K562 (cell line): ENCODE measurements around the gene ZNF548. TPM values are rescaled to one million over a fixed set of nuclear protein-coding genes. Genes with fewer than 3 reads are reported as not detected.

Experiments
- ATAC-seq: fragments of 200-7000 bp; cut with Tn5 transposase; 3 replicates; pipeline ENCODE4 v1.9.1; 2020; ENCODE audit warnings: moderate library complexity
- BruUV-seq: library from RNA; stranded (reverse); fragments of 400-500 nt; replicated peaks from 2 replicates; lab custom pipeline; 2021; lab: Mats Ljungman, UMichigan
- CTCF ChIA-PET: fragments of 300-600 bp; formaldehyde crosslinking; extraction: SDS; loops from one replicate; lab custom pipeline; 2021; ENCODE audit warnings: low intra/inter-chr PET ratio; lab: Yijun Ruan, JAX
- POLR2A ChIA-PET: fragments of 300-600, 350-650 bp; sonication (Branson Sonifier 250); formaldehyde crosslinking; extraction: SDS; loops from one replicate; lab custom pipeline; 2021; ENCODE audit warnings: antibody characterized with exemption, inconsistent platforms; lab: Yijun Ruan, JAX
- DNase-seq, 4 experiments: peaks; one replicate each; pipeline versions ENCODE4 v3.0.0 to v3.0.0-alpha.2; 2011 to 2018; ENCODE audit warnings: low spot score in 3 of 4, mixed read lengths in 3 of 4; ENCODE audit errors: extremely low read depth in 1 of 4
- FAIRE-seq: peaks from 2 replicates; lab custom pipeline; 2011; peaks lifted over from hg19 to GRCh38; lab: Jason Lieb, UNC
- H2AFZ ChIP-seq: 2 replicates; pipeline ENCODE4 v1.6.0; 2011; ENCODE audit warnings: low read depth, low read length, control low read depth, inconsistent platforms
- H3K27ac ChIP-seq: fragments of 200-600 bp; 3 replicates; pipeline ENCODE4 v1.8.0; 2011; ENCODE audit warnings: low read depth, mild to moderate bottlenecking, control low read depth, inconsistent platforms, low read length, moderate library complexity, mixed read lengths; ENCODE audit errors: extremely low read depth
- H3K27me3 ChIP-seq, 2 experiments: fragments of 300-600 bp in 1 of 2; 2 replicates in 1 of 2; 3 replicates in 1 of 2; pipeline versions ENCODE4 v1.6.0 to v1.8.0; 2011; ENCODE audit warnings: inconsistent platforms in 2 of 2, low read length in 2 of 2, mild to moderate bottlenecking in 1 of 2, mixed read lengths in 1 of 2, moderate library complexity in 1 of 2; ENCODE audit not compliant: control insufficient read depth in 2 of 2, insufficient read depth in 2 of 2
- H3K36me3 ChIP-seq: fragments of 300-600 bp; 3 replicates; pipeline ENCODE4 v1.8.0; 2011; ENCODE audit warnings: mild to moderate bottlenecking, low read length, inconsistent platforms; ENCODE audit not compliant: control insufficient read depth, insufficient read depth
- H3K4me1 ChIP-seq, 2 experiments: fragments of 200-600 bp in 1 of 2; replicated peaks in 1 of 2; 2 replicates in 1 of 2; 3 replicates in 1 of 2; pipeline versions ENCODE4 v1.5.1 to v1.8.0; 2011; ENCODE audit warnings: inconsistent platforms in 2 of 2, low read length in 2 of 2, mild to moderate bottlenecking in 1 of 2, mixed read lengths in 1 of 2, moderate library complexity in 1 of 2; ENCODE audit not compliant: control insufficient read depth in 2 of 2, insufficient read depth in 2 of 2
- H3K4me2 ChIP-seq: 2 replicates; pipeline ENCODE4 v1.6.1; 2011; ENCODE audit warnings: low read length, control low read depth, inconsistent platforms, mixed read lengths; ENCODE audit not compliant: insufficient read depth
- H3K4me3 ChIP-seq: fragments of 200-600 bp; sonication (generic), shearing (Covaris generic); 2 replicates; pipeline ENCODE4 v1.5.1; 2016; ENCODE audit warnings: control low read depth, inconsistent platforms
- H3K79me2 ChIP-seq: fragments of 200-600 bp; 3 replicates; pipeline ENCODE4 v1.8.0; 2011; ENCODE audit warnings: low read length, inconsistent platforms; ENCODE audit not compliant: control insufficient read depth, insufficient read depth
- H3K9ac ChIP-seq, 2 experiments: 2 replicates each; pipeline versions ENCODE4 v1.6.0 to v1.6.1; 2011; ENCODE audit warnings: low read depth in 2 of 2, low read length in 2 of 2, control low read depth in 1 of 2, inconsistent platforms in 1 of 2, mild to moderate bottlenecking in 1 of 2, mixed read lengths in 1 of 2; ENCODE audit not compliant: insufficient read depth in 1 of 2
- H3K9me1 ChIP-seq: one replicate; pipeline ENCODE4 v1.6.0; 2011; ENCODE audit warnings: inconsistent platforms, mild to moderate bottlenecking, low read length, moderate library complexity; ENCODE audit not compliant: control insufficient read depth, insufficient read depth
- H3K9me3 ChIP-seq: replicated peaks from 2 replicates; pipeline ENCODE4 v1.5.1; 2011; ENCODE audit warnings: low read depth, low read length, inconsistent platforms; ENCODE audit not compliant: control insufficient read depth, insufficient read depth
- H4K20me1 ChIP-seq: replicated peaks from 2 replicates; pipeline ENCODE4 v1.6.1; 2011; ENCODE audit warnings: low read length, inconsistent platforms, mixed read lengths; ENCODE audit not compliant: control insufficient read depth, insufficient read depth
- CC2D1A ChIP-seq: fragments of 450-650 bp; IDR thresholded peaks from 2 replicates; pipeline ENCODE4 v1.6.1; 2017; ENCODE audit warnings: mild to moderate bottlenecking
- DPF2 ChIP-seq: fragments of 450-650 bp; IDR thresholded peaks from 2 replicates; pipeline ENCODE4 v1.6.1; 2016
- HDGF ChIP-seq: fragments of 450-650 bp; IDR thresholded peaks from 2 replicates; pipeline ENCODE4 v1.6.1; 2016
- HOXB6 ChIP-seq: fragments of 250-450 bp; sonication (Bioruptor Pico); IDR thresholded peaks from 2 replicates; pipeline ENCODE4 v1.5.1; 2022; ENCODE audit warnings: mild to moderate bottlenecking, borderline replicate concordance
- MEIS2 ChIP-seq: fragments of 450-650 bp; IDR thresholded peaks from 2 replicates; pipeline ENCODE4 v1.6.1; 2014; ENCODE audit warnings: mild to moderate bottlenecking; ENCODE audit not compliant: partially characterized antibody
- NFATC3 ChIP-seq: fragments of 450-650 bp; IDR thresholded peaks from 2 replicates; pipeline ENCODE4 v1.6.1; 2017; ENCODE audit warnings: mild to moderate bottlenecking
- NFXL1 ChIP-seq: fragments of 450-650 bp; formaldehyde crosslinking; IDR thresholded peaks from 2 replicates; pipeline ENCODE4 v1.4.0; 2021; ENCODE audit warnings: mild to moderate bottlenecking
- POLR2A ChIP-seq: fragments of 450-650 bp; conservative IDR thresholded peaks from 2 replicates; pipeline ENCODE4 v1.6.1; 2016
- POLR3G ChIP-seq: IDR thresholded peaks from 2 replicates; pipeline ENCODE4 v1.6.1; 2011; ENCODE audit not compliant: insufficient read length, insufficient replicate concordance; ENCODE audit errors: extremely low read depth
- POU5F1 ChIP-seq: fragments of 150-350 bp; IDR thresholded peaks from 2 replicates; pipeline ENCODE4 v1.6.1; 2014; ENCODE audit warnings: borderline replicate concordance, low read length, low read depth, mild to moderate bottlenecking; ENCODE audit not compliant: partially characterized antibody
- RAD21 ChIP-seq, 2 experiments: fragments of 250-450 bp in 1 of 2; fragments of 450-650 bp in 1 of 2; sonication (Bioruptor Pico) in 1 of 2; formaldehyde crosslinking in 1 of 2; IDR thresholded peaks in 1 of 2; conservative IDR thresholded peaks in 1 of 2; 2 replicates each; pipeline versions ENCODE4 v1.4.0 to v1.8.0; 2020 to 2022; ENCODE audit warnings: mild to moderate bottlenecking in 2 of 2, moderate library complexity in 1 of 2
- RFX7 ChIP-seq: fragments of 250-450 bp; sonication (Bioruptor Pico); IDR thresholded peaks from 2 replicates; pipeline ENCODE4 v1.5.1; 2021; ENCODE audit warnings: mild to moderate bottlenecking
- SMAD3 ChIP-seq: fragments of 450-650 bp; formaldehyde crosslinking; conservative IDR thresholded peaks from 2 replicates; pipeline ENCODE4 v1.4.0; 2020; ENCODE audit warnings: mild to moderate bottlenecking
- WGBS: fragments of 100-300 bp; shearing (Covaris generic); methylation state at CpG from one replicate; pipeline ENCODE4 v1.1.6; 2016; ENCODE audit warnings: low coverage, mixed read lengths; ENCODE audit not compliant: insufficient coverage; ENCODE audit errors: missing lambda C conversion rate; 5-methylcytosine and 5-hydroxymethylcytosine counted together
- in situ Hi-C: fragments of 300-500 bp; cut with MboI; formaldehyde crosslinking; loops from 4 replicates; pipeline ENCODE4 v1.15.0; 2018; ENCODE audit warnings: inconsistent platforms, mixed read lengths
- intact Hi-C: fragments of 100-400 bp; cut with micrococcal nuclease; formaldehyde crosslinking; loops from 2 replicates; pipeline ENCODE4 v1.14.2; 2022
- polyA plus RNA-seq, 8 experiments: library from polyadenylated mRNA; depleted of rRNA in 4 of 8; stranded (reverse) in 5 of 8; unstranded in 3 of 8; fragments of >200 nt; fragmentation: Nextera tagmentation in 2 of 8; fragmentation: Illumina TruSeq in 1 of 8; extraction: Ambion mirVana in 2 of 8; extraction: Trizol in 1 of 8; gene quantifications; 2 replicates each; pipeline versions ENCODE4 v1.2.1 to v1.2.3, GENCODE V29; 2011 to 2014; ENCODE audit warnings: inconsistent platforms in 1 of 8, missing spikeins in 1 of 8
- total RNA-seq, 7 experiments: library from RNA; depleted of rRNA in 6 of 7; stranded (reverse); fragments of >200 nt in 6 of 7; fragmentation: Illumina TruSeq in 2 of 7; extraction: Trizol in 2 of 7; gene quantifications; 2 replicates each; pipeline versions ENCODE4 v1.2.1 to v1.2.3, GENCODE V29; 2011 to 2021; ENCODE audit warnings: low replicate concordance in 1 of 7
- TF ChIP-seq, protein P1 (sequence below): sonication (generic); formaldehyde crosslinking; IDR thresholded peaks from 2 replicates; pipeline ENCODE4 v1.8.0; 2023; ENCODE audit warnings: mild to moderate bottlenecking, missing genetic modification reagents
- TF ChIP-seq, protein P2 (sequence below): fragments of 200-400 bp; formaldehyde crosslinking; IDR thresholded peaks from 2 replicates; pipeline ENCODE4 v1.6.1; 2017; ENCODE audit warnings: mild to moderate bottlenecking, low read depth, low read length, moderate library complexity
- TF ChIP-seq, protein P3 (sequence below), 3 experiments: IDR thresholded peaks in 2 of 3; conservative IDR thresholded peaks in 1 of 3; 2 replicates each; pipeline ENCODE4 v1.5.1; 2011 to 2012; ENCODE audit warnings: low read length in 3 of 3, mild to moderate bottlenecking in 3 of 3, control low read depth in 2 of 3, improper control_type of control experiment in 1 of 3, inconsistent platforms in 1 of 3, low read depth in 1 of 3, mixed read lengths in 1 of 3, moderate library complexity in 1 of 3; ENCODE audit not compliant: insufficient read depth in 2 of 3

ZNF548 gene
- total and polyA plus RNA-seq, 9 of the 15 experiments (the other 6 are each of a cell fraction or from before 2014, with no cell fraction given): 1.5 to 8.7 (median 4.5) TPM

DNA sequence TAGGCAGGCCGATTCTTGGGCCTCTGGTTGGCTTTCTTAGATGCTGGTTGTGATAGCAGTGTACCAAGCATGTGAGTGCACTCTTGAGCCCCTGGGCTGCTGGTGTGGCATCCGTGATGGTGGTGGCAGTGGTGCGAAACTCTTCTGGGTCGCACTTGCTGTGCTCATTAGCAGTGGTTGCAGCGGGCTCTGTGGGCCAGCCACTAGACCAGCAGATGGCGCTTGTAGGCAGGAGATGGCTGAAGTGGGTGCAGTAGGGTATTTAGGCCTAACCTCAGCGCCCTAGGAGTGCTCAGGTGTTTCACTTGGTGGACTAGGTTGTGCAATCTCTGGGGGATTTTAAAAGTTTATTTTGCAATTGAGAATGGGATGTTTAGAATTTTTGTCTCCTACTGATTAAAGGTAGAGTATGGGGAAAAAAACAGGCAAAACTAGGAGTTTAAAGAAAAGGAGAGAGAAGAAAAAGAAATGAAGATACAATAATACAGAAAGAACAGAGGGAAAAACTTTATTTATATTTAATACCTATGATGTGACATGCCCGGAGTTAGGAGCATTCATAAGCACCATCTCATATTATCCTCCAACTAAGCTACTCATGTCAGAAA, 17.0 kb downstream of the ZNF548 start:
- DNase-seq (peak; percentile 64 to 72 (median 66)), FAIRE-seq (peak; percentile 46), ATAC-seq (peak; percentile 71)
- peaks cover 6% of the 10 kb centered on the region for H3K79me2 ChIP-seq
- H4K20me1 ChIP-seq: no peaks in the 10 kb centered on the region
- peaks cover 0 to 5% of the 10 kb centered on the region in 2 experiments; a peak in 1 of 5 replicates for H3K4me1 ChIP-seq
- H3K9me1 ChIP-seq: no peaks in the 10 kb centered on the region
- H3K36me3 ChIP-seq: no peaks in the 10 kb centered on the region
- no peak overlapping the region for H3K27ac ChIP-seq
- ChIA-PET POLR2A (interaction anchor here (0.6 kb wide), 1 partner anchor 416 kb away, joined by 4 read pairs; no protein-coding TSS in a partner anchor), CTCF (interaction anchor here (0.7 kb wide), 1 partner anchor 600 kb away, joined by 3 read pairs; no protein-coding TSS in a partner anchor)
- no peak overlapping the region for H2AFZ ChIP-seq
- in situ Hi-C loops: no loop called here
- H3K27me3 ChIP-seq: no peaks in the 10 kb centered on the region
- H3K9ac ChIP-seq: no peak overlapping the region
- intact Hi-C loops: no loop called here
- no peak overlapping the region for H3K4me2 ChIP-seq
- 3% methylated on average over 8 of the region's 8 CpGs for WGBS
- no peak overlapping the region for H3K4me3 ChIP-seq
- no peaks in the 10 kb centered on the region for H3K9me3 ChIP-seq
- no TSS peak for BruUV-seq
- no peak for TF ChIP-seq MEIS2
- no peak for TF ChIP-seq RFX7 (CRISPR knock-in tag)
- TF ChIP-seq POU5F1: no peak
- TF ChIP-seq CC2D1A: 0 out of 2 replicates have a peak, but pooled peaks have one; percentile 32
- TF ChIP-seq, protein P1, sequence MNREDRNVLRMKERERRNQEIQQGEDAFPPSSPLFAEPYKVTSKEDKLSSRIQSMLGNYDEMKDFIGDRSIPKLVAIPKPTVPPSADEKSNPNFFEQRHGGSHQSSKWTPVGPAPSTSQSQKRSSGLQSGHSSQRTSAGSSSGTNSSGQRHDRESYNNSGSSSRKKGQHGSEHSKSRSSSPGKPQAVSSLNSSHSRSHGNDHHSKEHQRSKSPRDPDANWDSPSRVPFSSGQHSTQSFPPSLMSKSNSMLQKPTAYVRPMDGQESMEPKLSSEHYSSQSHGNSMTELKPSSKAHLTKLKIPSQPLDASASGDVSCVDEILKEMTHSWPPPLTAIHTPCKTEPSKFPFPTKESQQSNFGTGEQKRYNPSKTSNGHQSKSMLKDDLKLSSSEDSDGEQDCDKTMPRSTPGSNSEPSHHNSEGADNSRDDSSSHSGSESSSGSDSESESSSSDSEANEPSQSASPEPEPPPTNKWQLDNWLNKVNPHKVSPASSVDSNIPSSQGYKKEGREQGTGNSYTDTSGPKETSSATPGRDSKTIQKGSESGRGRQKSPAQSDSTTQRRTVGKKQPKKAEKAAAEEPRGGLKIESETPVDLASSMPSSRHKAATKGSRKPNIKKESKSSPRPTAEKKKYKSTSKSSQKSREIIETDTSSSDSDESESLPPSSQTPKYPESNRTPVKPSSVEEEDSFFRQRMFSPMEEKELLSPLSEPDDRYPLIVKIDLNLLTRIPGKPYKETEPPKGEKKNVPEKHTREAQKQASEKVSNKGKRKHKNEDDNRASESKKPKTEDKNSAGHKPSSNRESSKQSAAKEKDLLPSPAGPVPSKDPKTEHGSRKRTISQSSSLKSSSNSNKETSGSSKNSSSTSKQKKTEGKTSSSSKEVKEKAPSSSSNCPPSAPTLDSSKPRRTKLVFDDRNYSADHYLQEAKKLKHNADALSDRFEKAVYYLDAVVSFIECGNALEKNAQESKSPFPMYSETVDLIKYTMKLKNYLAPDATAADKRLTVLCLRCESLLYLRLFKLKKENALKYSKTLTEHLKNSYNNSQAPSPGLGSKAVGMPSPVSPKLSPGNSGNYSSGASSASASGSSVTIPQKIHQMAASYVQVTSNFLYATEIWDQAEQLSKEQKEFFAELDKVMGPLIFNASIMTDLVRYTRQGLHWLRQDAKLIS (CRISPR knock-in tag): no peak
- TF ChIP-seq SMAD3: no peak
- TF ChIP-seq NFATC3: no peak
- TF ChIP-seq HOXB6 (CRISPR knock-in tag): no peak
- TF ChIP-seq POLR2A: no peak
- no peak for TF ChIP-seq DPF2
- TF ChIP-seq, protein P2, sequence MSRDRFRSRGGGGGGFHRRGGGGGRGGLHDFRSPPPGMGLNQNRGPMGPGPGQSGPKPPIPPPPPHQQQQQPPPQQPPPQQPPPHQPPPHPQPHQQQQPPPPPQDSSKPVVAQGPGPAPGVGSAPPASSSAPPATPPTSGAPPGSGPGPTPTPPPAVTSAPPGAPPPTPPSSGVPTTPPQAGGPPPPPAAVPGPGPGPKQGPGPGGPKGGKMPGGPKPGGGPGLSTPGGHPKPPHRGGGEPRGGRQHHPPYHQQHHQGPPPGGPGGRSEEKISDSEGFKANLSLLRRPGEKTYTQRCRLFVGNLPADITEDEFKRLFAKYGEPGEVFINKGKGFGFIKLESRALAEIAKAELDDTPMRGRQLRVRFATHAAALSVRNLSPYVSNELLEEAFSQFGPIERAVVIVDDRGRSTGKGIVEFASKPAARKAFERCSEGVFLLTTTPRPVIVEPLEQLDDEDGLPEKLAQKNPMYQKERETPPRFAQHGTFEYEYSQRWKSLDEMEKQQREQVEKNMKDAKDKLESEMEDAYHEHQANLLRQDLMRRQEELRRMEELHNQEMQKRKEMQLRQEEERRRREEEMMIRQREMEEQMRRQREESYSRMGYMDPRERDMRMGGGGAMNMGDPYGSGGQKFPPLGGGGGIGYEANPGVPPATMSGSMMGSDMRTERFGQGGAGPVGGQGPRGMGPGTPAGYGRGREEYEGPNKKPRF: no peak
- no peak for TF ChIP-seq POLR3G
- no peak for TF ChIP-seq NFXL1 (CRISPR knock-in tag)
- peak; percentile 11 to 80; a peak in 2 of 4 replicates for TF ChIP-seq RAD21 (CRISPR knock-in tag; conservative IDR thresholded peaks at IDR 0.05 in 1 of 2, IDR thresholded peaks at IDR 0.05 in 1 of 2)
- TF ChIP-seq, protein P3, sequence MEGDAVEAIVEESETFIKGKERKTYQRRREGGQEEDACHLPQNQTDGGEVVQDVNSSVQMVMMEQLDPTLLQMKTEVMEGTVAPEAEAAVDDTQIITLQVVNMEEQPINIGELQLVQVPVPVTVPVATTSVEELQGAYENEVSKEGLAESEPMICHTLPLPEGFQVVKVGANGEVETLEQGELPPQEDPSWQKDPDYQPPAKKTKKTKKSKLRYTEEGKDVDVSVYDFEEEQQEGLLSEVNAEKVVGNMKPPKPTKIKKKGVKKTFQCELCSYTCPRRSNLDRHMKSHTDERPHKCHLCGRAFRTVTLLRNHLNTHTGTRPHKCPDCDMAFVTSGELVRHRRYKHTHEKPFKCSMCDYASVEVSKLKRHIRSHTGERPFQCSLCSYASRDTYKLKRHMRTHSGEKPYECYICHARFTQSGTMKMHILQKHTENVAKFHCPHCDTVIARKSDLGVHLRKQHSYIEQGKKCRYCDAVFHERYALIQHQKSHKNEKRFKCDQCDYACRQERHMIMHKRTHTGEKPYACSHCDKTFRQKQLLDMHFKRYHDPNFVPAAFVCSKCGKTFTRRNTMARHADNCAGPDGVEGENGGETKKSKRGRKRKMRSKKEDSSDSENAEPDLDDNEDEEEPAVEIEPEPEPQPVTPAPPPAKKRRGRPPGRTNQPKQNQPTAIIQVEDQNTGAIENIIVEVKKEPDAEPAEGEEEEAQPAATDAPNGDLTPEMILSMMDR (IDR thresholded peaks at IDR 0.05 in 2 of 3, conservative IDR thresholded peaks at IDR 0.05 in 1 of 3; ENCODE audit: insufficient read depth in 2 of 3, low read depth in 1 of 3, low read length in 3 of 3): peak; percentile 72 to 75 (median 74)
- TF ChIP-seq HDGF: no peak
